HuH-7.5 (cell line): ENCODE results near the gene KRT83.

Experiments used
- DNase-seq: peaks from one replicate; pipeline ENCODE4 v3.0.0; 2011; ENCODE audit warnings: low spot score

Gene KRT83

GRCh38 chr12:52331833-52332232 lies 10.6 kb upstream of the KRT83 start:
- DNase-seq = no peak

GRCh38 chr12:52331039-52331438 lies 9.8 kb upstream of the KRT83 start:
- DNase-seq = no peak

- no peak for DNase-seq
Measured at GRCh38 chr12:52327830-52328500, 6.8 kb upstream of the KRT83 start.

GRCh38 chr12:52327052-52327829 lies 6.0 kb upstream of the KRT83 start:
- DNase-seq = peak; percentile 89

GRCh38 chr12:52324153-52324444 lies 2.9 kb upstream of the KRT83 start:
- DNase-seq = no peak

- DNase-seq = no peak
Measured at GRCh38 chr12:52323416-52324152, 2.4 kb upstream of the KRT83 start.

GRCh38 chr12:52323001-52323400 lies 1.8 kb upstream of the KRT83 start:
- no peak for DNase-seq

GRCh38 chr12:52322069-52322468 lies 871 bp upstream of the KRT83 start:
- no peak for DNase-seq

- no peak for DNase-seq
Measured at GRCh38 chr12:52321418-52321817, 220 bp upstream of the KRT83 start.

GRCh38 chr12:52319097-52319496 lies 2.1 kb downstream of the KRT83 start:
- DNase-seq = no peak

GRCh38 chr12:52318241-52318990 lies 2.8 kb downstream of the KRT83 start:
- DNase-seq = no peak

- no peak for DNase-seq
Measured at GRCh38 chr12:52317468-52318052, 3.6 kb downstream of the KRT83 start.

GRCh38 chr12:52316701-52317100 lies 4.5 kb downstream of the KRT83 start:
- no peak for DNase-seq

- no peak for DNase-seq
Measured at GRCh38 chr12:52316290-52316689, 4.9 kb downstream of the KRT83 start.

- peak; percentile 59 for DNase-seq
Measured at GRCh38 chr12:52315721-52316120, 5.5 kb downstream of the KRT83 start.

- no peak for DNase-seq
Measured at GRCh38 chr12:52314511-52314910, 6.7 kb downstream of the KRT83 start.

GRCh38 chr12:52313926-52314325 lies 7.3 kb downstream of the KRT83 start:
- no peak for DNase-seq

GRCh38 chr12:52313461-52313860 lies 7.7 kb downstream of the KRT83 start:
- no peak for DNase-seq

- DNase-seq = no peak
Measured at GRCh38 chr12:52312086-52312485, 9.1 kb downstream of the KRT83 start.

GRCh38 chr12:52311285-52311648 lies 9.9 kb downstream of the KRT83 start:
- no peak for DNase-seq

GRCh38 chr12:52310622-52311284 lies 10.4 kb downstream of the KRT83 start:
- DNase-seq = no peak
